Fibroblast of pulmonary artery (primary cell): ENCODE measurements around the gene NCL.
"Not testable (repeated sequence)": the region's sequence is repeated elsewhere in the genome, so short reads cannot be mapped to it uniquely, and the experiment has no call there.

Experiments
- DNase-seq: peaks from one replicate; pipeline ENCODE4 v3.0.0-alpha.2; 2010; ENCODE audit warnings: low read depth
- H3K4me3 ChIP-seq: replicated peaks from 2 replicates; pipeline ENCODE4 v1.5.1; 2011; ENCODE audit warnings: low read depth, mild to moderate bottlenecking, control low read depth, low read length, moderate library complexity
- CTCF ChIP-seq: IDR thresholded peaks from 2 replicates; pipeline ENCODE4 v1.5.1; 2011; ENCODE audit warnings: mild to moderate bottlenecking, control low read depth, low read length, inconsistent platforms; ENCODE audit errors: missing control alignments

Gene NCL

GRCh38 chr2:231412618-231412963, 51.7 kb downstream of the NCL start:
- peak overlapping the region; percentile 63 for H3K4me3 ChIP-seq
- DNase-seq: no peak

GRCh38 chr2:231411831-231412617, 52.3 kb downstream of the NCL start:
- H3K4me3 ChIP-seq: peak overlapping the region; percentile 63
- TF ChIP-seq CTCF: peak; percentile 78
- DNase-seq: peak; percentile 77

More at GRCh38 chr2:231412618-231412963, 51.7 kb downstream of the NCL start:
- no peak for TF ChIP-seq CTCF

- H3K4me3 ChIP-seq: no peak overlapping the region
- DNase-seq: no peak
- no peak for TF ChIP-seq CTCF
These were observed 53.0 kb downstream of the NCL start for GRCh38 chr2:231411237-231411636.

GRCh38 chr2:231410293-231411004, 53.8 kb downstream of the NCL start:
- TF ChIP-seq CTCF: peak; percentile 39
- DNase-seq: no peak
- no peak overlapping the region for H3K4me3 ChIP-seq

- H3K4me3 ChIP-seq: no peak overlapping the region
- no peak for TF ChIP-seq CTCF
- DNase-seq: no peak
These were observed 54.5 kb downstream of the NCL start for GRCh38 chr2:231409776-231410175.

- H3K4me3 ChIP-seq, DNase-seq: not testable (repeated sequence)
These were observed 56.0 kb downstream of the NCL start for GRCh38 chr2:231408304-231408703.

GRCh38 chr2:231407686-231408085, 56.6 kb downstream of the NCL start:
- not testable (repeated sequence) for DNase-seq

More at GRCh38 chr2:231407686-231408085, 56.6 kb downstream of the NCL start:
- H3K4me3 ChIP-seq: not testable (repeated sequence)
